ENCODE results near the gene TFDP2.

The TFDP2 gene

DNA sequence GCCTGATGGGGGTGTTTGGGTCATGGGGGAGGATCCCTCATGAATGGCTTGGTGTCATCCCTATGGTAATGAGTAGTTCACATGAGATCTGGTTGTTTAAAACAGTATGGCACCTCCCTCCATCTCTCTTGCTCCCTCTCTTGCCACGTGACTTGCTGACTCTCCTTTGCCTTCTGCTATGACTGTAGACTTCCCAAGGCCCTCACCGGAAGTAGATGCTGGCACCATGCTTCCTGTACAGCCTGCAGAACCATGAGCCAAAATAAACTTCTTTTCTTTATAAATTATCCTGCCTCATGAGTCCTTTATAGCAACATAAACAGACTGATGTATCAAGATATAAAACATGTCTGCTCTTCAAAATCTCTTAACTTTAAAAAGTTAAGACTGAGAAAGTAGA, 96.1 kb downstream of the TFDP2 start:
- no peak for DNase-seq (ENCODE audit: low read depth in 1 of 2, low spot score in 1 of 2)
- TF ChIP-seq, protein P1, sequence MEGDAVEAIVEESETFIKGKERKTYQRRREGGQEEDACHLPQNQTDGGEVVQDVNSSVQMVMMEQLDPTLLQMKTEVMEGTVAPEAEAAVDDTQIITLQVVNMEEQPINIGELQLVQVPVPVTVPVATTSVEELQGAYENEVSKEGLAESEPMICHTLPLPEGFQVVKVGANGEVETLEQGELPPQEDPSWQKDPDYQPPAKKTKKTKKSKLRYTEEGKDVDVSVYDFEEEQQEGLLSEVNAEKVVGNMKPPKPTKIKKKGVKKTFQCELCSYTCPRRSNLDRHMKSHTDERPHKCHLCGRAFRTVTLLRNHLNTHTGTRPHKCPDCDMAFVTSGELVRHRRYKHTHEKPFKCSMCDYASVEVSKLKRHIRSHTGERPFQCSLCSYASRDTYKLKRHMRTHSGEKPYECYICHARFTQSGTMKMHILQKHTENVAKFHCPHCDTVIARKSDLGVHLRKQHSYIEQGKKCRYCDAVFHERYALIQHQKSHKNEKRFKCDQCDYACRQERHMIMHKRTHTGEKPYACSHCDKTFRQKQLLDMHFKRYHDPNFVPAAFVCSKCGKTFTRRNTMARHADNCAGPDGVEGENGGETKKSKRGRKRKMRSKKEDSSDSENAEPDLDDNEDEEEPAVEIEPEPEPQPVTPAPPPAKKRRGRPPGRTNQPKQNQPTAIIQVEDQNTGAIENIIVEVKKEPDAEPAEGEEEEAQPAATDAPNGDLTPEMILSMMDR (IDR thresholded peaks at IDR 0.05; ENCODE audit: insufficient read depth, low read length), result no peak

DNA sequence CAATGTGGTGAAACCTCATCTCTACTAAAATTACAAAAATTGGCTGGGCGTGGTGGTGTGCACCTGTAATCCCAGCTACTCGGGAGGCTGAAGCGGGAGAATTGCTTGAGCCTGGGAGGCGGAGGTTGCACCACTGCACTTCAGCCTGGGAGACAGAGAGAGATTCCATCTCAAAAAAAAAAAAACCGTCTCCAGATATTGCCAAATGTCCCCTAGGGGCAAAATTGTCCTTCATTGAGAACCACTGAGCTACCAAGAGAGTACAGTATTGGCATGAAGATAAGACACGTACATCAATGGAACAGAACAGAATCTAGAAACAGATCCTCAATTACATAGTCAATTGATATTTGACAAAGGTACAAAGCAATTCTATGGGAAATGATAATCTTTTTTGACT, 98.0 kb downstream of the TFDP2 start:
- TF ChIP-seq, protein P1 (IDR thresholded peaks at IDR 0.05; ENCODE audit: insufficient read depth, low read length), result no peak
- TF ChIP-seq, protein P2, sequence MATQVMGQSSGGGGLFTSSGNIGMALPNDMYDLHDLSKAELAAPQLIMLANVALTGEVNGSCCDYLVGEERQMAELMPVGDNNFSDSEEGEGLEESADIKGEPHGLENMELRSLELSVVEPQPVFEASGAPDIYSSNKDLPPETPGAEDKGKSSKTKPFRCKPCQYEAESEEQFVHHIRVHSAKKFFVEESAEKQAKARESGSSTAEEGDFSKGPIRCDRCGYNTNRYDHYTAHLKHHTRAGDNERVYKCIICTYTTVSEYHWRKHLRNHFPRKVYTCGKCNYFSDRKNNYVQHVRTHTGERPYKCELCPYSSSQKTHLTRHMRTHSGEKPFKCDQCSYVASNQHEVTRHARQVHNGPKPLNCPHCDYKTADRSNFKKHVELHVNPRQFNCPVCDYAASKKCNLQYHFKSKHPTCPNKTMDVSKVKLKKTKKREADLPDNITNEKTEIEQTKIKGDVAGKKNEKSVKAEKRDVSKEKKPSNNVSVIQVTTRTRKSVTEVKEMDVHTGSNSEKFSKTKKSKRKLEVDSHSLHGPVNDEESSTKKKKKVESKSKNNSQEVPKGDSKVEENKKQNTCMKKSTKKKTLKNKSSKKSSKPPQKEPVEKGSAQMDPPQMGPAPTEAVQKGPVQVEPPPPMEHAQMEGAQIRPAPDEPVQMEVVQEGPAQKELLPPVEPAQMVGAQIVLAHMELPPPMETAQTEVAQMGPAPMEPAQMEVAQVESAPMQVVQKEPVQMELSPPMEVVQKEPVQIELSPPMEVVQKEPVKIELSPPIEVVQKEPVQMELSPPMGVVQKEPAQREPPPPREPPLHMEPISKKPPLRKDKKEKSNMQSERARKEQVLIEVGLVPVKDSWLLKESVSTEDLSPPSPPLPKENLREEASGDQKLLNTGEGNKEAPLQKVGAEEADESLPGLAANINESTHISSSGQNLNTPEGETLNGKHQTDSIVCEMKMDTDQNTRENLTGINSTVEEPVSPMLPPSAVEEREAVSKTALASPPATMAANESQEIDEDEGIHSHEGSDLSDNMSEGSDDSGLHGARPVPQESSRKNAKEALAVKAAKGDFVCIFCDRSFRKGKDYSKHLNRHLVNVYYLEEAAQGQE (IDR thresholded peaks at IDR 0.05; ENCODE audit: insufficient replicate concordance, low read depth), result no peak
- no peak for TF ChIP-seq POLR2AphosphoS5 (IDR thresholded peaks at IDR 0.05; ENCODE audit: low read depth)
- TF ChIP-seq GABPA (IDR thresholded peaks at IDR 0.05; ENCODE audit: low read depth), result no peak
- no peak for TF ChIP-seq SPI1 (IDR thresholded peaks at IDR 0.05; ENCODE audit: borderline replicate concordance, low read depth)

More for the DNA sequence above, 96.1 kb downstream of the TFDP2 start:
- H3K27me3 ChIP-seq (ENCODE audit: insufficient read depth, poor library complexity, severe bottlenecking), result no peaks in the 10 kb centered on the region
- H3K27ac ChIP-seq (replicated peaks), result no peak overlapping the region
- no peak overlapping the region for H3K4me3 ChIP-seq (replicated peaks; ENCODE audit: insufficient read depth, low read length)

DNA sequence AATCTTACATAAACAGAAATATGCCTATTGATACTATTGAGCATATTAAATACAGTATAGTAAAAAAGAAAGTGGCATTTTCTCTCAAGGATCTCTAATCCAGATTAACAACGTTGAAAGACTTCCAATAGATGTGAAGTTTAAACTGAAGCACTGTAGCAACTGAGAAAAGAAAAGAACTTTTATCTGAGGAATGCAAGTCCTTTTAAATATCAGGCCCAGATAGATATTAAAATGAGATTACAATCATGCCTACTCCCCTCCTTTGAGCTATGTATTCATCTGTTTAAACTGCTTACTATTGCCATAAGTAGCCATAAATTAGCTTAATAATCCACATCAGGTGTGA, 102.3 kb downstream of the TFDP2 start:
- no peak overlapping the region for H3K4me3 ChIP-seq (replicated peaks; ENCODE audit: insufficient read depth, low read length)
- DNase-seq (ENCODE audit: low read depth in 1 of 2, low spot score in 1 of 2), result no peak
- H3K27ac ChIP-seq (replicated peaks), result peak overlapping the region; percentile 63
- no peaks in the 10 kb centered on the region for H3K27me3 ChIP-seq (ENCODE audit: insufficient read depth, poor library complexity, severe bottlenecking)
- TF ChIP-seq, protein P1 (IDR thresholded peaks at IDR 0.05; ENCODE audit: insufficient read depth, low read length), result no peak
- TF ChIP-seq POLR2AphosphoS5 (IDR thresholded peaks at IDR 0.05; ENCODE audit: low read depth), result no peak
- TF ChIP-seq, protein P2 (IDR thresholded peaks at IDR 0.05; ENCODE audit: insufficient replicate concordance, low read depth), result no peak

More for the DNA sequence above, 98.0 kb downstream of the TFDP2 start:
- H3K4me3 ChIP-seq (replicated peaks; ENCODE audit: insufficient read depth, low read length), result no peak overlapping the region
- no peak for DNase-seq (ENCODE audit: low read depth in 1 of 2, low spot score in 1 of 2)
- H3K27ac ChIP-seq (replicated peaks), result no peak overlapping the region
- no peaks in the 10 kb centered on the region for H3K27me3 ChIP-seq (ENCODE audit: insufficient read depth, poor library complexity, severe bottlenecking)

DNA sequence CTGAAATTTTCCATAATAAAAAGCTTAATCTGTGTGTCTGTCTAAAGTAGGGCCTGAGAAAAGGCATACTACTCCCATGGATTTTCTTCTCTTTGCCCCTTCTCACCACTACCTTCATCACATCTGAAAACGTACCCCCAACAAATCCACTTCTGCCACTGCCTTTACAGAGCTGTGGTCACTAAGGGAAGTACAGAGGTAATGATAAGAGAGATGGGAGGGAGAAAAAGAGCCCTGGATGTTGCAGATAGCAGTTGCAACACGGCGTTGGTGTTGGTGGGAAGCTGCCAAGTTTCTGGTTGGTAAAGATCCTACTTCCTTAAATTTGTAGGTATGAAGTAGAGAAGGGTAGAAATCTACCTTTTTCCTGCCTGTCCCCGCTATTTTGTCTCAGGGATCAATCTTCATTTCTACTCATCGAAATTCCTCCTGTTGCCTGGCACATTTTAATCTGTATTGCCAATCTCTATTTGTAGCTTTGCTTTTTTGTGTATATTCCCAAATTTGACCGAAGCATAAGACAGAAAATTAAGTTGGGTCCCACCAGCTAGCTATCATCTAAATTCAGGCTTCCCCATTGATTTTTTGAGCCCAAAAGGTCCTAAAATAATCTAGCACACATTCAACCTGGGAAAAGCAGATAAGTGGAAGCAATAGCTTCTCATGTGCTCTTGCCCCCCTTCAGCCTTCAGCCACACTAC, 102.9 kb downstream of the TFDP2 start:
- DNase-seq (ENCODE audit: low read depth in 1 of 2, low spot score in 1 of 2), result peak; percentile 31 to 79
- H3K27ac ChIP-seq (replicated peaks), result peak overlapping the region; percentile 63
- H3K4me3 ChIP-seq (replicated peaks; ENCODE audit: insufficient read depth, low read length), result no peak overlapping the region
- no peaks in the 10 kb centered on the region for H3K27me3 ChIP-seq (ENCODE audit: insufficient read depth, poor library complexity, severe bottlenecking)
- TF ChIP-seq SPI1 (IDR thresholded peaks at IDR 0.05; ENCODE audit: borderline replicate concordance, low read depth) (peak; percentile 74; the same call in 1 of the 2 replicates), POLR2AphosphoS5 (IDR thresholded peaks at IDR 0.05; ENCODE audit: low read depth) (peak; percentile 87)
- TF ChIP-seq, protein P2 (IDR thresholded peaks at IDR 0.05; ENCODE audit: insufficient replicate concordance, low read depth), result no peak
